ENCODE results near the gene SDCBP2. TPM values are rescaled to one million over a fixed set of nuclear protein-coding genes. Genes with fewer than 3 reads are reported as not detected.

SDCBP2 gene
- total and polyA plus RNA-seq, 2 experiments from 2014 or later, result 4.2 to 5.5 TPM

DNA sequence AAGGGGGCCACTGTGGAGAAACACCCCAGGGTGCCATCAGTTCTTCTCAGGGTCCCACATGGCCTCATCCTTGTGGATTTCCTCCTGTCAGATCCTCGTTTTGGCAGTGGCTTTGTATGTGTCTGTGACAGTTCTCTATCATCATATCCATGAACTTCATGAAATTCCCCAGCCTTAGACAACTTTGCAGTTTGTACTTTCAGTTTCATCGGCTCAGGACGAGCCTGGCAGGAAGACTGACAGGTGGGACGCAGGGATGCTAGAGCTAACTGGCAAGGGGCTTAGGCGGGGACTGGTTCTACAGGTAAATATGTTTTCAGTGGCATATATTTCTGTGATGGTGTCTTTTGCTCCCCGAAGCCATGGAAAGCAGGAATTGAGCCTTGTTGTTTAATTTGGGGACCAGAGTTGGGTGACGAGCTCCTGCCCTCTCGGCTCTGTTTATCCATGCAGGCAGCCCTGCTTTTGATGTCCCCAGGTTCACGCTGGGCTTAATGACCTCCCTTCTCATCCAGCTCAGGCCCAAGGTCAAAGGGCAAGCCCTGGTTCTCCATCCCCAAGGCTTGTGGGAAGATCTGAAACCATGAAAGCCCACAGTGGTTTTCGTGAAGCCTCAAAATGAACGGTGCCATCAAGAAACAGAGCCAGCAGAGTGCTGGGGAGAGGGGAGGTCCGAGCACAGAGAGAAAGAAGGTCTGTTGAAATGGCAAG lies 11.2 kb downstream of the SDCBP2 start:
- DNase-seq, result no peak
- Histone ChIP-seq H2AFZ (0 out of 2 replicates have a peak overlapping the region, but pooled peaks have one; percentile 43), H3K9ac (no peak overlapping the region), H3K4me3 (no peak overlapping the region), H3K9me2 (ENCODE audit: insufficient read depth) (no peaks in the 10 kb centered on the region), H3K79me2 (ENCODE audit: insufficient read depth) (no peaks in the 10 kb centered on the region), H3K27ac (no peak overlapping the region), H3K4me1 (ENCODE audit: insufficient read depth) (peaks cover 18% of the 10 kb centered on the region), H3K9me3 (ENCODE audit: low read depth) (no peaks in the 10 kb centered on the region), H3K4me2 (ENCODE audit: unreplicated experiment) (peak overlapping the region; percentile 9), H3K36me3 (ENCODE audit: low read depth) (no peaks in the 10 kb centered on the region), H4K20me1 (ENCODE audit: insufficient read depth) (no peaks in the 10 kb centered on the region), H3F3A (ENCODE audit: insufficient read depth) (peaks cover 9% of the 10 kb centered on the region; the same call in 1 of the 2 replicates), H3K27me3 (replicated peaks; ENCODE audit: insufficient read depth) (no peaks in the 10 kb centered on the region)
- 57 to 59% methylated on average over 12 of the region's 12 CpGs for WGBS, 2 experiments (ENCODE audit: low coverage in 1 of 2, low lambda C conversion rate in 2 of 2, missing lambda C conversion rate in 2 of 2)
- in situ Hi-C loops (cut with MboI), result loop anchor here (5.0 kb wide), 1 partner anchor 120 kb away; no protein-coding TSS in a partner anchor
- TF ChIP-seq EZH2 (IDR thresholded peaks at IDR 0.05; ENCODE audit: insufficient read depth, poor library complexity, severe bottlenecking) (no peak), EZH2phosphoT487 (IDR thresholded peaks at IDR 0.05; ENCODE audit: insufficient read depth, low read depth) (no peak)

DNA sequence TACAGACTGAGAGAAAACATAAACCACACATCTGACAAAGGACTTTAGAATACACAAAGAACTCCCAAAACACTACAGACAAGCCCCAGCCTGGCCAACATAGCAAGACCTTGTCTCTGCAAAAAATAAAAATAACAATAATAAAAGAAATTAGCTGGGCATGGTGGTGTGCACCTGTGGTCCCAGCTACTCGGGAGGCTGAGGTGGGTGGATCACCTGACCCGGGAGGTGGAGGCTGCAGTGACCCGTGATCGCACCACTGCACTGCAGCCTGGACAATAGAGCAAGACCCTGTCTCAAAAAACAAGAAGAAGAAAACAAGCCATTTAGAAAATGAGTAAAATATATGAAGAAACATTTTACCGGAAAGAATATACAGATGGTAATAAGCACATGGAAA lies 13.1 kb downstream of the SDCBP2 start:
- Histone ChIP-seq H3K9me3 (ENCODE audit: low read depth) (no peaks in the 10 kb centered on the region), H3K4me1 (ENCODE audit: insufficient read depth) (peaks cover 11% of the 10 kb centered on the region; the same call in 1 of the 2 replicates)

DNA sequence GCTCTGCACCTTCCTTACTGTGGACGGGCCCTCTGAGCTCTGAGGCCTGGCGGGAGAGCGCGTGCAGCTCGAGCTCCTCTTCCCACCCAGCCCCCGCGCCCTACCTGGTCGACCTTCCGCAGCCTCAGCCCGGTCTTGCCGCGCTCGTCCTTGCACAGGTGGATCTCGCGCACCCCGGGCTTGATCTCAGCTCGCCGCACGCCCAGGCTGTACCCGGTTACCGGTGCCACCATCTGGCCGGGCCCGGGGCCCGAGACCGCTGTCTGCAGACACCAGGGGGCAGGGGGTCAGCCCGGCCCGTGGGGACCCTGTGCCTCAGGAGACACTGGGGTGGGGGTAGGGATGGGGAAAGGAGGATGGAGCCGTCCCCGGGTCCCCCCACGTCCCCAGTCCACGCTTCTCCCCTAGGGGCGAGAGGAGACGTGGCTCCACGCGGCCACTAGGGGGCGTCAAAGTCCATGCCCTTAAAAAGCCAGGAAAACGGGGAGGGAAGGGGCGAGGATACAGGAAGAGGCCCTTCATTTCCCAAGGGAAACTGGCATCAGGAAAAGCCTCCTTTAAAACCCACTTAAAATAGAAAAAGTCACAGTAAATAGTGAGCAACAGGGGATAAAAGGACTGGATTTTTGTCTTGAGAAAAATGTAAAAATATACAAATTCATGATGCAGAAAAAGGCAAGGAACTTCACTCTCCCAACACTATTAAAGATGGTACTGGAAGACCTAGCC lies 15.5 kb downstream of the SDCBP2 start:
- Histone ChIP-seq H3K4me2 (ENCODE audit: unreplicated experiment) (peak overlapping the region; percentile 74), H3K9me3 (ENCODE audit: low read depth) (no peaks in the 10 kb centered on the region), H2AFZ (peak overlapping the region; percentile 72), H3K27ac (no peak overlapping the region), H3F3A (ENCODE audit: insufficient read depth) (no peaks in the 10 kb centered on the region), H3K4me1 (ENCODE audit: insufficient read depth) (0 out of 2 replicates have a peak, but pooled peaks cover 6% of the 10 kb centered on the region), H3K27me3 (replicated peaks; ENCODE audit: insufficient read depth) (no peaks in the 10 kb centered on the region), H3K79me2 (ENCODE audit: insufficient read depth) (no peaks in the 10 kb centered on the region), H3K9ac (peak overlapping the region; percentile 44), H4K20me1 (ENCODE audit: insufficient read depth) (no peaks in the 10 kb centered on the region), H3K9me2 (ENCODE audit: insufficient read depth) (no peaks in the 10 kb centered on the region), H3K36me3 (ENCODE audit: low read depth) (no peaks in the 10 kb centered on the region), H3K4me3 (peak overlapping the region; percentile 70)
- no peak for TF ChIP-seq EZH2 (IDR thresholded peaks at IDR 0.05; ENCODE audit: insufficient read depth, poor library complexity, severe bottlenecking)
- TF ChIP-seq EZH2phosphoT487 (IDR thresholded peaks at IDR 0.05; ENCODE audit: insufficient read depth, low read depth), result no peak
- WGBS, 2 experiments (ENCODE audit: low coverage in 1 of 2, low lambda C conversion rate in 2 of 2, missing lambda C conversion rate in 2 of 2), result 9 to 15% methylated on average over 25 to 31 of the region's 38 CpGs
- in situ Hi-C loops (cut with MboI), result no loop called here
- peak; percentile 76 for DNase-seq

More for the DNA sequence above, 13.1 kb downstream of the SDCBP2 start:
- Histone ChIP-seq H3K4me3 (no peak overlapping the region), H3K79me2 (ENCODE audit: insufficient read depth) (no peaks in the 10 kb centered on the region), H3K36me3 (ENCODE audit: low read depth) (no peaks in the 10 kb centered on the region), H2AFZ (no peak overlapping the region), H3K27me3 (replicated peaks; ENCODE audit: insufficient read depth) (no peaks in the 10 kb centered on the region), H3K9me2 (ENCODE audit: insufficient read depth) (no peaks in the 10 kb centered on the region), H3F3A (ENCODE audit: insufficient read depth) (no peaks in the 10 kb centered on the region), H3K9ac (no peak overlapping the region), H4K20me1 (ENCODE audit: insufficient read depth) (no peaks in the 10 kb centered on the region), H3K27ac (no peak overlapping the region), H3K4me2 (ENCODE audit: unreplicated experiment) (no peak overlapping the region)
- no peak for TF ChIP-seq EZH2phosphoT487 (IDR thresholded peaks at IDR 0.05; ENCODE audit: insufficient read depth, low read depth)
- TF ChIP-seq EZH2 (IDR thresholded peaks at IDR 0.05; ENCODE audit: insufficient read depth, poor library complexity, severe bottlenecking), result no peak
- DNase-seq, result no peak
- WGBS, 2 experiments (ENCODE audit: low coverage in 1 of 2, low lambda C conversion rate in 2 of 2, missing lambda C conversion rate in 2 of 2), result 60 to 62% methylated on average over 5 of the region's 5 CpGs
- in situ Hi-C loops (cut with MboI), result loop anchor here (5.0 kb wide), 1 partner anchor 121 kb away; no protein-coding TSS in a partner anchor

DNA sequence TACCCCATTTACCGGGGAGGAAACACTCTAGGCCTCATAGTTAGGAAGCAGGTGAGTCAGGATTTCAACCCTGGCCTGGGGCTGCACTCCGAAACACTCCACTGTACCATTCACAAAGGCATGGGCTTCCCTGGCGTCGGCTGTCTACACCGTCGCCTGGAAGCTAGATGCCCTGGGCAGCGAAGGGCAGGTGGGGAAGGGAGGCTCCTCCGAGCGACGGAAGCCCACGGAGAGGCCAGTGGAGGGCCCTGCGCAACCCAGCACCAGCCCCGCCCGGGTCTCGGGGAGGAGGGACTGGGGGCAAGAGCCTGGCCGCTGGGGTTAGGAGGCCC lies 16.1 kb downstream of the SDCBP2 start:
- Histone ChIP-seq H3K9ac (no peak overlapping the region), H2AFZ (no peak overlapping the region), H4K20me1 (ENCODE audit: insufficient read depth) (no peaks in the 10 kb centered on the region), H3K79me2 (ENCODE audit: insufficient read depth) (no peaks in the 10 kb centered on the region), H3K36me3 (ENCODE audit: low read depth) (no peaks in the 10 kb centered on the region), H3K27ac (no peak overlapping the region), H3K4me2 (ENCODE audit: unreplicated experiment) (no peak overlapping the region), H3K9me3 (ENCODE audit: low read depth) (no peaks in the 10 kb centered on the region), H3K4me1 (ENCODE audit: insufficient read depth) (0 out of 2 replicates have a peak, but pooled peaks cover 6% of the 10 kb centered on the region), H3K27me3 (replicated peaks; ENCODE audit: insufficient read depth) (no peaks in the 10 kb centered on the region), H3K4me3 (no peak overlapping the region), H3K9me2 (ENCODE audit: insufficient read depth) (no peaks in the 10 kb centered on the region), H3F3A (ENCODE audit: insufficient read depth) (no peaks in the 10 kb centered on the region)
- in situ Hi-C loops (cut with MboI), result no loop called here
- 86 to 89% methylated on average over 13 to 14 of the region's 16 CpGs for WGBS, 2 experiments (ENCODE audit: low coverage in 1 of 2, low lambda C conversion rate in 2 of 2, missing lambda C conversion rate in 2 of 2)
- TF ChIP-seq EZH2 (IDR thresholded peaks at IDR 0.05; ENCODE audit: insufficient read depth, poor library complexity, severe bottlenecking), result no peak
- no peak for TF ChIP-seq EZH2phosphoT487 (IDR thresholded peaks at IDR 0.05; ENCODE audit: insufficient read depth, low read depth)
- no peak for DNase-seq

Data from GM23248 (cell line).